Measurements from ENCODE around the gene DRAM2. TPM values are rescaled to one million over a fixed set of nuclear protein-coding genes. Genes with fewer than 3 reads are reported as not detected.

DRAM2 gene
- total RNA-seq (2014; rRNA removed; shearing (Covaris generic)) (82.5 and 91.4 TPM in 2 replicates), polyA plus RNA-seq (2016; fragmentation: Nextera tagmentation; extraction: Ambion mirVana) (64.1 and 66.8 TPM in 2 replicates)

- Histone ChIP-seq H3K4me3 (peak within 1 kb of the TSS; percentile 90), H3K9me3 (ENCODE audit: low read depth) (no peaks in the 10 kb centered on the region), H3K4me2 (ENCODE audit: unreplicated experiment) (peak within 1 kb of the TSS; percentile 98), H3F3A (ENCODE audit: insufficient read depth) (peaks cover 16% of the 10 kb centered on the region; the same call in 1 of the 2 replicates), H3K36me3 (ENCODE audit: low read depth) (peaks cover 18% of the 10 kb centered on the region), H3K9me2 (ENCODE audit: insufficient read depth) (no peaks in the 10 kb centered on the region), H3K27me3 (replicated peaks; ENCODE audit: insufficient read depth) (no peaks in the 10 kb centered on the region), H3K27ac (peak within 1 kb of the TSS; percentile 79), H2AFZ (peak within 1 kb of the TSS; percentile 99), H3K9ac (peak within 1 kb of the TSS; percentile 94), H3K4me1 (ENCODE audit: insufficient read depth) (peaks cover 26% of the 10 kb centered on the region), H4K20me1 (ENCODE audit: insufficient read depth) (no peaks in the 10 kb centered on the region), H3K79me2 (ENCODE audit: insufficient read depth) (peaks cover 78% of the 10 kb centered on the region)
- 1% methylated on average over 49 to 59 of the region's 68 CpGs for WGBS, 2 experiments (ENCODE audit: low coverage in 1 of 2, low lambda C conversion rate in 2 of 2, missing lambda C conversion rate in 2 of 2)
- TF ChIP-seq EZH2phosphoT487 (IDR thresholded peaks at IDR 0.05; ENCODE audit: insufficient read depth, low read depth) (no peak), EZH2 (IDR thresholded peaks at IDR 0.05; ENCODE audit: insufficient read depth, poor library complexity, severe bottlenecking) (no peak)
- in situ Hi-C loops (cut with MboI): no loop called here
- DNase-seq: peak; percentile 98
Measured at GRCh38 chr1:111139956-111140679, at the start of gene DRAM2, which contains the start of gene CEPT1. TSS of gene DRAM2 (minus strand) at chr1:111140093. CDS start at chr1:111131554, 8,539 bp downstream. TSS of gene CEPT1 (plus strand) at chr1:111140223. CDS start at chr1:111147715, 7,492 bp downstream.

GRCh38 chr1:111184663-111185062 is 44.8 kb upstream of the DRAM2 start:
- no peak for DNase-seq
- Histone ChIP-seq H3F3A (ENCODE audit: insufficient read depth) (peaks cover 17% of the 10 kb centered on the region), H3K9me3 (ENCODE audit: low read depth) (no peaks in the 10 kb centered on the region), H3K36me3 (ENCODE audit: low read depth) (peaks cover 32% of the 10 kb centered on the region), H3K4me3 (no peak overlapping the region), H4K20me1 (ENCODE audit: insufficient read depth) (no peaks in the 10 kb centered on the region), H3K27ac (no peak overlapping the region), H3K79me2 (ENCODE audit: insufficient read depth) (no peaks in the 10 kb centered on the region), H3K9ac (no peak overlapping the region), H3K4me1 (ENCODE audit: insufficient read depth) (0 out of 2 replicates have a peak, but pooled peaks cover 7% of the 10 kb centered on the region), H2AFZ (no peak overlapping the region), H3K27me3 (replicated peaks; ENCODE audit: insufficient read depth) (no peaks in the 10 kb centered on the region), H3K9me2 (ENCODE audit: insufficient read depth) (no peaks in the 10 kb centered on the region), H3K4me2 (ENCODE audit: unreplicated experiment) (no peak overlapping the region)
- TF ChIP-seq EZH2phosphoT487 (IDR thresholded peaks at IDR 0.05; ENCODE audit: insufficient read depth, low read depth) (no peak), EZH2 (IDR thresholded peaks at IDR 0.05; ENCODE audit: insufficient read depth, poor library complexity, severe bottlenecking) (no peak)
- in situ Hi-C loops (cut with MboI): no loop called here

- H3F3A ChIP-seq (ENCODE audit: insufficient read depth): peaks cover 5% of the 10 kb centered on the region; the same call in 1 of the 2 replicates
- WGBS, 2 experiments (ENCODE audit: low coverage in 1 of 2, low lambda C conversion rate in 2 of 2, missing lambda C conversion rate in 2 of 2): 96 to 97% methylated on average over 6 of the region's 6 CpGs
Measured at GRCh38 chr1:111183308-111184069, 43.6 kb upstream of the DRAM2 start.

GRCh38 chr1:111182052-111182451 is 42.2 kb upstream of the DRAM2 start:
- peaks cover 38% of the 10 kb centered on the region for H3K36me3 ChIP-seq (ENCODE audit: low read depth)
- no peaks in the 10 kb centered on the region for H4K20me1 ChIP-seq (ENCODE audit: insufficient read depth)
- no peak overlapping the region for H3K4me2 ChIP-seq (ENCODE audit: unreplicated experiment)
- H3K27ac ChIP-seq: no peak overlapping the region
- DNase-seq: no peak
- no peaks in the 10 kb centered on the region for H3K9me3 ChIP-seq (ENCODE audit: low read depth)
- H3K9me2 ChIP-seq (ENCODE audit: insufficient read depth): no peaks in the 10 kb centered on the region
- H2AFZ ChIP-seq: no peak overlapping the region
- in situ Hi-C loops (cut with MboI): no loop called here
- H3F3A ChIP-seq (ENCODE audit: insufficient read depth): no peaks in the 10 kb centered on the region; the same call in 1 of the 2 replicates
- no peaks in the 10 kb centered on the region for H3K27me3 ChIP-seq (replicated peaks; ENCODE audit: insufficient read depth)
- H3K9ac ChIP-seq: no peak overlapping the region
- no peak overlapping the region for H3K4me3 ChIP-seq
- 0 out of 2 replicates have a peak, but pooled peaks cover 4% of the 10 kb centered on the region for H3K4me1 ChIP-seq (ENCODE audit: insufficient read depth)
- WGBS, 2 experiments (ENCODE audit: low coverage in 1 of 2, low lambda C conversion rate in 2 of 2, missing lambda C conversion rate in 2 of 2): 97 to 100% methylated on average over 2 of the region's 2 CpGs
- TF ChIP-seq EZH2phosphoT487 (IDR thresholded peaks at IDR 0.05; ENCODE audit: insufficient read depth, low read depth) (no peak), EZH2 (IDR thresholded peaks at IDR 0.05; ENCODE audit: insufficient read depth, poor library complexity, severe bottlenecking) (no peak)
- no peaks in the 10 kb centered on the region for H3K79me2 ChIP-seq (ENCODE audit: insufficient read depth)

More at GRCh38 chr1:111183308-111184069, 43.6 kb upstream of the DRAM2 start:
- Histone ChIP-seq H3K4me3 (no peak overlapping the region), H3K79me2 (ENCODE audit: insufficient read depth) (no peaks in the 10 kb centered on the region), H3K4me1 (ENCODE audit: insufficient read depth) (0 out of 2 replicates have a peak, but pooled peaks cover 4% of the 10 kb centered on the region), H3K36me3 (ENCODE audit: low read depth) (peaks cover 37% of the 10 kb centered on the region), H3K9ac (no peak overlapping the region), H3K9me2 (ENCODE audit: insufficient read depth) (no peaks in the 10 kb centered on the region), H3K27me3 (replicated peaks; ENCODE audit: insufficient read depth) (no peaks in the 10 kb centered on the region), H3K27ac (no peak overlapping the region), H2AFZ (no peak overlapping the region), H3K4me2 (ENCODE audit: unreplicated experiment) (no peak overlapping the region), H3K9me3 (ENCODE audit: low read depth) (no peaks in the 10 kb centered on the region), H4K20me1 (ENCODE audit: insufficient read depth) (no peaks in the 10 kb centered on the region)
- no peak for TF ChIP-seq EZH2 (IDR thresholded peaks at IDR 0.05; ENCODE audit: insufficient read depth, poor library complexity, severe bottlenecking)
- no peak for TF ChIP-seq EZH2phosphoT487 (IDR thresholded peaks at IDR 0.05; ENCODE audit: insufficient read depth, low read depth)
- no peak for DNase-seq
- in situ Hi-C loops (cut with MboI): no loop called here
